Subcutaneous abdominal adipose tissue (tissue), 5 donors: Measurements from ENCODE around the gene GPC5.

Experiments
- H3K27ac ChIP-seq: one replicate; pipeline ENCODE4 v1.7.0; 2013; ENCODE audit warnings: low read depth, mild to moderate bottlenecking, inconsistent platforms, low read length, moderate library complexity
- H3K27me3 ChIP-seq, 5 donors: one replicate each; pipeline ENCODE4 v1.7.0; 2013; ENCODE audit warnings: low read length in 5 of 5, inconsistent platforms in 1 of 5; ENCODE audit not compliant: control insufficient read depth in 5 of 5, insufficient read depth in 4 of 5
- H3K36me3 ChIP-seq, 5 donors: one replicate each; pipeline ENCODE4 v1.7.0; 2013; ENCODE audit warnings: low read length in 5 of 5; ENCODE audit not compliant: control insufficient read depth in 5 of 5, insufficient read depth in 5 of 5
- H3K4me1 ChIP-seq, 5 donors: one replicate each; pipeline ENCODE4 v1.7.0; 2013; ENCODE audit warnings: low read length in 5 of 5, mild to moderate bottlenecking in 3 of 5, moderate library complexity in 1 of 5; ENCODE audit not compliant: control insufficient read depth in 5 of 5, insufficient read depth in 5 of 5
- H3K4me3 ChIP-seq, 5 donors: one replicate each; pipeline ENCODE4 v1.7.0; 2013; ENCODE audit warnings: low read length in 5 of 5, low read depth in 1 of 5
- H3K9ac ChIP-seq, 5 donors: one replicate each; pipeline ENCODE4 v1.7.0; 2013; ENCODE audit warnings: low read length in 5 of 5, mild to moderate bottlenecking in 4 of 5, moderate library complexity in 3 of 5
- H3K9me3 ChIP-seq, 5 donors: one replicate each; pipeline ENCODE4 v1.7.0; 2013; ENCODE audit warnings: low read length in 5 of 5; ENCODE audit not compliant: control insufficient read depth in 5 of 5
- donor health status: healthy.
- donor health status: healthy.
- donor health status: healthy.
- donor health status: healthy.
- donor health status: healthy.

GPC5 gene

GRCh38 chr13:91574766-91575165, 176.3 kb downstream of the GPC5 start:
- Histone ChIP-seq H3K36me3 (no peaks in the 10 kb centered on the region), H3K4me3 (no peak overlapping the region), H3K27me3 (no peaks in the 10 kb centered on the region), H3K9me3 (peaks cover 4 to 7% (median 5%) of the 10 kb centered on the region in 5 donors), H3K9ac (no peak overlapping the region), H3K27ac (no peak overlapping the region), H3K4me1 (no peaks in the 10 kb centered on the region)

- no peaks in the 10 kb centered on the region for H3K4me1 ChIP-seq
- no peak overlapping the region for H3K9ac ChIP-seq
- H3K36me3 ChIP-seq: no peaks in the 10 kb centered on the region
Observed at GRCh38 chr13:91576590-91576989, 178.2 kb downstream of the GPC5 start.

DNA sequence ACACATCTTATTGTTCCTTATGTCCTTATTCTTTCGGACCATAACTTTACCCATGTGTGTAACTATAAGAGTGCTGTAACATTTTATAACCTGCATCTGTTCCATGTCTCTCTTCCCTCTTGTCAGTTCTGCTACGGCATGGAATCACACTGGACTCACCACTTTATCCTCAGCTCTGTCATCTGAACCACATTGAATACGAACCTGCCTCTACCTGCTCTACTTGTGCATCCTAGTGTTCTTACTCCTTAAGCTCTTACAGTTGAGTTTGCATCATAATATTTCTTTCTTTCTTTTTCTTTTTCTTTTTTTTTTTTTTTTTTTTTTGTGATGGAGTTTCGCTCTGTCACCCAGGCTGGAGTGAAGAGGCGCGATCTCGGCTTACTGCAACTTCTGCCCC, 180.9 kb downstream of the GPC5 start:
- H3K36me3 ChIP-seq: no peaks in the 10 kb centered on the region
- no peak overlapping the region for H3K27ac ChIP-seq
- no peak overlapping the region for H3K4me3 ChIP-seq
- peaks cover 4 to 7% (median 5%) of the 10 kb centered on the region in 5 donors for H3K9me3 ChIP-seq
- H3K27me3 ChIP-seq: no peaks in the 10 kb centered on the region
- no peak overlapping the region for H3K9ac ChIP-seq
- H3K4me1 ChIP-seq: no peaks in the 10 kb centered on the region

More at GRCh38 chr13:91576590-91576989, 178.2 kb downstream of the GPC5 start:
- Histone ChIP-seq H3K9me3 (peaks cover 4 to 7% (median 5%) of the 10 kb centered on the region in 5 donors), H3K27me3 (no peaks in the 10 kb centered on the region), H3K4me3 (no peak overlapping the region), H3K27ac (no peak overlapping the region)

- Histone ChIP-seq H3K4me1 (no peaks in the 10 kb centered on the region), H3K27me3 (no peaks in the 10 kb centered on the region)
Observed at GRCh38 chr13:91580749-91581148, 182.3 kb downstream of the GPC5 start.

DNA sequence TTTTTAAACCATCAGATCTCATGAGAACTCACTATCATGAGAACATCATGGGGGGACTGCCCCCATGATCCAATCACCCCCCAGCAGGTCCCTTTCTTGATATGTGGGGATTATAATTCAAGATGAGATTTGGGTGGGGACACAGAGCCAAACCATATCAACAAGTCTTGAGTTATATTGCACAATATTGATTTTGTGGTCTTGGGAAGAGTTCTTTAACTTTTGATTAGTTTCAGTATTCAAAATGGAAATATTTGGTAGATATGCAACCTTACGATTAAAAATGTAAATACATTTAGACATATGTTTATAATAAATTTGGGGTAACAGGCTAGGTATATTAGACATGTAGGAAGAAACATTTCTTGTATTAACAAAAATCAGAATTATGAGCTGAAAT, 188.2 kb downstream of the GPC5 start:
- no peaks in the 10 kb centered on the region for H3K4me1 ChIP-seq
- H3K27me3 ChIP-seq: no peaks in the 10 kb centered on the region
- no peak overlapping the region for H3K9ac ChIP-seq
- no peaks in the 10 kb centered on the region for H3K36me3 ChIP-seq
- peaks cover 0 to 4% (median 0%) of the 10 kb centered on the region in 5 donors for H3K9me3 ChIP-seq
- no peak overlapping the region for H3K27ac ChIP-seq
- no peak overlapping the region for H3K4me3 ChIP-seq

More at GRCh38 chr13:91580749-91581148, 182.3 kb downstream of the GPC5 start:
- H3K36me3 ChIP-seq: no peaks in the 10 kb centered on the region
- H3K4me3 ChIP-seq: no peak overlapping the region
- no peak overlapping the region for H3K9ac ChIP-seq
- H3K27ac ChIP-seq: no peak overlapping the region
- peaks cover 4 to 7% (median 5%) of the 10 kb centered on the region in 5 donors for H3K9me3 ChIP-seq

- no peaks in the 10 kb centered on the region for H3K4me1 ChIP-seq
- H3K27me3 ChIP-seq: no peaks in the 10 kb centered on the region
- no peaks in the 10 kb centered on the region for H3K36me3 ChIP-seq
- no peak overlapping the region for H3K27ac ChIP-seq
- H3K9me3 ChIP-seq: peaks cover 0 to 7% (median 4%) of the 10 kb centered on the region in 5 donors
- H3K4me3 ChIP-seq: no peak overlapping the region
- no peak overlapping the region for H3K9ac ChIP-seq
Observed at GRCh38 chr13:91588541-91588940, 190.1 kb downstream of the GPC5 start.

GRCh38 chr13:91592056-91593014, 193.9 kb downstream of the GPC5 start:
- peaks cover 0 to 7% (median 4%) of the 10 kb centered on the region in 5 donors for H3K9me3 ChIP-seq
- H3K9ac ChIP-seq: no peak overlapping the region
- no peaks in the 10 kb centered on the region for H3K4me1 ChIP-seq
- no peaks in the 10 kb centered on the region for H3K36me3 ChIP-seq
- no peaks in the 10 kb centered on the region for H3K27me3 ChIP-seq
- H3K4me3 ChIP-seq: no peak overlapping the region
- H3K27ac ChIP-seq: no peak overlapping the region

DNA sequence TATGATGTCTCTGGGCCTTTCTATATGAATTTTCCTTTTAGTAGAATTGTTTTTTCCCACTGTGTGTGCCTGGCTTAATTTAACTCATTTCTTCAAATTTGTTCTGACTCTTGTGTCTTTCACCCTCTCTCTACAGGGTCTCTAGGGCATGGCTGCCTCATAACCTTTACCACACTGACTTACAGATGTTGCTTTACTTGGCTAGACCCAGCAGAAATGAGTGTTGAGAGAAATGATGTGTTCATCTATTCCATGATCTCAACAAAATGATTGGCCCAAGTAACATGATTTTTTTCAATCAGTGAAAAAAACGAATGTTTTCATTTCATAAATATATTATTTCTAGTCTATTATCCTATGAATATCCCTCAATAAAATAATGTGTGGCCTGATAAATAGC, 195.0 kb downstream of the GPC5 start:
- no peak overlapping the region for H3K4me3 ChIP-seq
- H3K9me3 ChIP-seq: peaks cover 0 to 7% (median 4%) of the 10 kb centered on the region in 5 donors
- H3K27ac ChIP-seq: no peak overlapping the region
- H3K4me1 ChIP-seq: no peaks in the 10 kb centered on the region
- H3K9ac ChIP-seq: no peak overlapping the region
- no peaks in the 10 kb centered on the region for H3K27me3 ChIP-seq
- H3K36me3 ChIP-seq: no peaks in the 10 kb centered on the region

GRCh38 chr13:91594061-91594460, 195.6 kb downstream of the GPC5 start:
- Histone ChIP-seq H3K4me1 (no peaks in the 10 kb centered on the region), H3K27ac (no peak overlapping the region), H3K36me3 (no peaks in the 10 kb centered on the region), H3K9ac (no peak overlapping the region), H3K9me3 (peaks cover 0 to 7% (median 4%) of the 10 kb centered on the region in 5 donors), H3K27me3 (no peaks in the 10 kb centered on the region), H3K4me3 (no peak overlapping the region)

- H3K27ac ChIP-seq: no peak overlapping the region
- H3K4me3 ChIP-seq: no peak overlapping the region
- no peaks in the 10 kb centered on the region for H3K36me3 ChIP-seq
- H3K9me3 ChIP-seq: peaks cover 0 to 7% (median 4%) of the 10 kb centered on the region in 5 donors
- H3K9ac ChIP-seq: no peak overlapping the region
- no peaks in the 10 kb centered on the region for H3K27me3 ChIP-seq
- H3K4me1 ChIP-seq: no peaks in the 10 kb centered on the region
Observed at GRCh38 chr13:91595677-91596076, 197.3 kb downstream of the GPC5 start.
